Activated naive CD8-positive, alpha-beta T cell treated with anti-CD3 and anti-CD28 coated beads for 36 hours (primary cell): ENCODE measurements around the gene CEP164. TPM values are rescaled to one million over a fixed set of nuclear protein-coding genes. Genes with fewer than 3 reads are reported as not detected.

Experiments
- DNase-seq: peaks from one replicate; pipeline ENCODE4 v3.0.0; 2021
- H3K27ac Mint-ChIP-seq: one replicate; pipeline ENCODE4 v1.8.0; 2022; ENCODE audit warnings: mild to moderate bottlenecking, moderate library complexity, mixed read lengths
- H3K27me3 Mint-ChIP-seq: one replicate; pipeline ENCODE4 v1.8.0; 2022; ENCODE audit warnings: mild to moderate bottlenecking, mixed read lengths
- H3K36me3 Mint-ChIP-seq: one replicate; pipeline ENCODE4 v1.8.0; 2021; ENCODE audit warnings: mild to moderate bottlenecking, mixed read lengths
- H3K4me1 Mint-ChIP-seq: one replicate; pipeline ENCODE4 v1.8.0; 2021; ENCODE audit warnings: mixed read lengths
- H3K4me3 Mint-ChIP-seq: one replicate; pipeline ENCODE4 v1.8.0; 2022; ENCODE audit warnings: mild to moderate bottlenecking, moderate library complexity, mixed read lengths
- H3K9me3 Mint-ChIP-seq: one replicate; pipeline ENCODE4 v1.8.0; 2022; ENCODE audit warnings: mixed read lengths
- total RNA-seq, 2 experiments: library from RNA; stranded (reverse); gene quantifications; one replicate each; pipeline ENCODE4 v1.2.3, GENCODE V29; 2021

Gene CEP164
- total RNA-seq, 2 experiments from 2014 or later: 24.8 to 28.3 TPM

GRCh38 chr11:117457835-117458234 is 130.2 kb downstream of the CEP164 start:
- Mint-ChIP-seq H3K27me3 (no peaks in the 10 kb centered on the region), H3K4me3 (no peak overlapping the region), H3K4me1 (no peaks in the 10 kb centered on the region), H3K36me3 (peaks cover 9% of the 10 kb centered on the region), H3K9me3 (peaks cover 15% of the 10 kb centered on the region), H3K27ac (no peak overlapping the region)
- DNase-seq: no peak

- peak; percentile 20 for DNase-seq
- H3K4me3 Mint-ChIP-seq: no peak overlapping the region
- H3K36me3 Mint-ChIP-seq: peaks cover 9% of the 10 kb centered on the region
- no peak overlapping the region for H3K27ac Mint-ChIP-seq
- peaks cover 11% of the 10 kb centered on the region for H3K9me3 Mint-ChIP-seq
- H3K27me3 Mint-ChIP-seq: no peaks in the 10 kb centered on the region
- H3K4me1 Mint-ChIP-seq: no peaks in the 10 kb centered on the region
Observed at GRCh38 chr11:117458275-117459122, 130.8 kb downstream of the CEP164 start.

GRCh38 chr11:117459123-117459978 is 131.7 kb downstream of the CEP164 start:
- no peaks in the 10 kb centered on the region for H3K4me1 Mint-ChIP-seq
- no peak overlapping the region for H3K27ac Mint-ChIP-seq
- H3K36me3 Mint-ChIP-seq: peaks cover 4% of the 10 kb centered on the region
- DNase-seq: no peak
- H3K27me3 Mint-ChIP-seq: no peaks in the 10 kb centered on the region
- peaks cover 4% of the 10 kb centered on the region for H3K9me3 Mint-ChIP-seq
- H3K4me3 Mint-ChIP-seq: no peak overlapping the region

GRCh38 chr11:117459979-117460300 is 132.3 kb downstream of the CEP164 start:
- H3K27ac Mint-ChIP-seq: no peak overlapping the region
- H3K4me3 Mint-ChIP-seq: no peak overlapping the region
- no peaks in the 10 kb centered on the region for H3K27me3 Mint-ChIP-seq
- no peaks in the 10 kb centered on the region for H3K36me3 Mint-ChIP-seq
- H3K4me1 Mint-ChIP-seq: no peaks in the 10 kb centered on the region
- peaks cover 1% of the 10 kb centered on the region for H3K9me3 Mint-ChIP-seq
- no peak for DNase-seq

- H3K9me3 Mint-ChIP-seq: no peaks in the 10 kb centered on the region
- no peaks in the 10 kb centered on the region for H3K27me3 Mint-ChIP-seq
- no peak for DNase-seq
- no peak overlapping the region for H3K27ac Mint-ChIP-seq
- H3K4me1 Mint-ChIP-seq: no peaks in the 10 kb centered on the region
- H3K4me3 Mint-ChIP-seq: no peak overlapping the region
- H3K36me3 Mint-ChIP-seq: no peaks in the 10 kb centered on the region
Observed at GRCh38 chr11:117461396-117462182, 133.9 kb downstream of the CEP164 start.

- H3K36me3 Mint-ChIP-seq: no peaks in the 10 kb centered on the region
- DNase-seq: no peak
- H3K4me3 Mint-ChIP-seq: no peak overlapping the region
- H3K27ac Mint-ChIP-seq: no peak overlapping the region
- H3K9me3 Mint-ChIP-seq: no peaks in the 10 kb centered on the region
- no peaks in the 10 kb centered on the region for H3K4me1 Mint-ChIP-seq
- no peaks in the 10 kb centered on the region for H3K27me3 Mint-ChIP-seq
Observed at GRCh38 chr11:117462183-117462863, 134.7 kb downstream of the CEP164 start.

- Mint-ChIP-seq H3K27me3 (no peaks in the 10 kb centered on the region), H3K27ac (no peak overlapping the region), H3K36me3 (no peaks in the 10 kb centered on the region), H3K9me3 (no peaks in the 10 kb centered on the region), H3K4me1 (no peaks in the 10 kb centered on the region), H3K4me3 (no peak overlapping the region)
- DNase-seq: no peak
Observed at GRCh38 chr11:117462864-117463247, 135.2 kb downstream of the CEP164 start.

Other genes starting within 250 kb of the CEP164 start
- 10 to 100 TPM; 22.8 to 24.0 TPM for gene SIK3, start 229.4 kb upstream of the CEP164 start, total RNA-seq
- gene PAFAH1B2, start 183.6 kb upstream of the CEP164 start, total RNA-seq: 10 to 100 TPM; 67.5 to 67.6 TPM
- 1 to 10 TPM; 8.0 to 8.7 TPM for gene SIDT2, start 149.1 kb upstream of the CEP164 start, total RNA-seq
- 1 to 10 TPM; 2.0 TPM for gene TAGLN, start 128.5 kb upstream of the CEP164 start, total RNA-seq
- gene PCSK7, start 95.8 kb upstream of the CEP164 start, total RNA-seq: 10 to 100 TPM; 85.0 to 85.9 TPM
- gene RNF214, start 95.2 kb upstream of the CEP164 start, total RNA-seq: 10 to 100 TPM; 16.6 to 17.3 TPM
- 1 to 10 TPM; 3.1 to 3.8 TPM for gene BACE1-AS, start 36.5 kb upstream of the CEP164 start, total RNA-seq
- 1 to 10 TPM in 1 of 2 experiments, under 1 TPM in 1; 0.90 to 1.2 TPM for gene BACE1, start 11.6 kb upstream of the CEP164 start, total RNA-seq